Right lobe of liver (tissue), 4 donors: ENCODE data around the gene EIF1AD.

Experiments used
- POLR2A ChIP-seq: fragments of 450-650 bp; IDR thresholded peaks from one replicate; pipeline ENCODE4 v1.6.1; 2017; ENCODE audit warnings: antibody characterized with exemption, mild to moderate bottlenecking
- TF ChIP-seq, protein P1 (sequence below), 4 donors: fragments of 200-600 bp in 3 of 4; fragments of 450-650 bp in 1 of 4; IDR thresholded peaks; one replicate each; pipeline versions ENCODE4 v1.5.1 to v1.8.0; 2016 to 2022; ENCODE audit warnings: antibody characterized with exemption in 4 of 4, mild to moderate bottlenecking in 2 of 4
- donor health status: DM: no; HTN: no; CAD: no.
- donor health status: DM: no; HTN: no; CAD: no.
- donor health status: DM: no; HTN: yes; CAD: no.

DNA sequence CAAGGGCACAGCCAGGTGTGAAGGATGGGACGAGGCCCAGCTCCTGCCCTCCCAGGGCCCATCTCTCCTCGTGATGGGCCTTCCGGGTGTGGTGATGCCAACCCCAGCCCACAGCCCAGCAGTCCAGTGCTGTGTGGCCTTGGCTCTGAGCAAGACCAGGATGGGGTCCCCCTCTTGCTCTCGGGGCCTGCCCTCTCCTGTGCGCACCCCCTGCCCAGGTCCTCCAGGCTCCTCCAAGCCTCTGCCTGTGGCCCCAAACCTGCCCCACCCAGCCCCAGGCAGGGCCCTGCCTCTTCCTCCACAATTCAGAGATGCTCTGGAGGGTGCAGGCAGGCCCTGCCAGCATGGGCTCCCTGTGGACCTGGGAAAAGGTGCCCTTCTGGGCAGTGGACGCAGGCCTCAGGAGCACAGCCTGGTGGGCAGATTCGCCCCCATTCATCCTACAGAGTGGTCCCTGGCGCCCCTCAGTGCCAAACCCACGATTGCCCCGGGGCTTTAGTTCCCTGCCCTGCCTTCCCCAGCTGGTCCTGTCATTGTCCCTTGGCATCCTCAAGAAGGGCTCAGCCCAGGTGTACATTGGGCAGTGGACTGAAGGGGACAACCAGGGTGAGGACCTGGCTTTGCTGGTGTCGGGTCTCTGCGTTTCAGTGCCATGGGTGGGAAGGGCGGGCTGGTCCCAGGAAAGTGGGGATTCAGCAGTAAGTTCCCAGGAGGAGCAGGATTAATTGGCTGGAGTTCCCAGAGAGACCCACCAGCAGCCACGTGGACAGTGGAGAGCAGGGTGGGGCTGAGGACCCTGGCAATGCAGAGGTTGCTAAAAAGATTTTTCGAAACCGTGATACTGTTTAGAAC lies 19.8 kb downstream of the EIF1AD start:
- TF ChIP-seq, protein P1, sequence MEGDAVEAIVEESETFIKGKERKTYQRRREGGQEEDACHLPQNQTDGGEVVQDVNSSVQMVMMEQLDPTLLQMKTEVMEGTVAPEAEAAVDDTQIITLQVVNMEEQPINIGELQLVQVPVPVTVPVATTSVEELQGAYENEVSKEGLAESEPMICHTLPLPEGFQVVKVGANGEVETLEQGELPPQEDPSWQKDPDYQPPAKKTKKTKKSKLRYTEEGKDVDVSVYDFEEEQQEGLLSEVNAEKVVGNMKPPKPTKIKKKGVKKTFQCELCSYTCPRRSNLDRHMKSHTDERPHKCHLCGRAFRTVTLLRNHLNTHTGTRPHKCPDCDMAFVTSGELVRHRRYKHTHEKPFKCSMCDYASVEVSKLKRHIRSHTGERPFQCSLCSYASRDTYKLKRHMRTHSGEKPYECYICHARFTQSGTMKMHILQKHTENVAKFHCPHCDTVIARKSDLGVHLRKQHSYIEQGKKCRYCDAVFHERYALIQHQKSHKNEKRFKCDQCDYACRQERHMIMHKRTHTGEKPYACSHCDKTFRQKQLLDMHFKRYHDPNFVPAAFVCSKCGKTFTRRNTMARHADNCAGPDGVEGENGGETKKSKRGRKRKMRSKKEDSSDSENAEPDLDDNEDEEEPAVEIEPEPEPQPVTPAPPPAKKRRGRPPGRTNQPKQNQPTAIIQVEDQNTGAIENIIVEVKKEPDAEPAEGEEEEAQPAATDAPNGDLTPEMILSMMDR (IDR thresholded peaks at IDR 0.05), result no peak
- TF ChIP-seq POLR2A, result no peak
